ENCODE data around the gene HELT.
"Not testable (repeated sequence)": the region's sequence is repeated elsewhere in the genome, so short reads cannot be mapped to it uniquely, and the experiment has no call there.

HELT gene

DNA sequence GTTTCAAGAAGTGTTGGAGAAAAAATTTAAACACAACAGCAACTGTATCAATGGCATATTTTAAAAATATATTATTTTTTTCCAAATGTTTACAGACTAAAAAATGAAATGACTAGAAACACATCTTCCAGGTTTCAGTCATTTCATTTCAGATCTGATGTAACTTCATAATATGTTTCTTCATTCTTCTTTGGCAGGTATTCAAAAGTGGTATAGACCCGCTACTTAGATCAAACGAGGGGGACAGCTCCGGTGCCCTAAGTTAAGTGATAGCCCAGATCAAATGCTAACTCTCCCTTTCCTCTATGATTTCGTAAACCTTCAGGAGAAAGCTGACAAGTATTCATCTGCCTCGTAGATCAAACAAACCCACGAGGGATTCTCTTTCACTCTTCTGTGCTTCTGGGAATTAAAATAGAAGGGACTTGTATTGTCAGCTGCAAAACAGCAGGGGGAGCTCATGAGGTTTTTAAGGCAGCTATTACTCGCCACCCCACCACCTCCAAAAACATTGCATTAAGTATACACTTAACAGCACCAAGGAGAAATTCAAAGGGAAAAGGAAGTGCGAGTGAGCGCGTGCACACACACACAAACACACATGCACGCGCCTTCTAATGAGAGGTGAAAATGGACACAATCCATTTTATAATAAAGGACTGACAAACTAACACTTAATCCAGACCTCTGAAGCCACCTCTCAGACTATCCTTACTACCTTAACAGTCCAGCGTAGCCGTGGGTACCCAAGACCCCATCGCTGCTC lies 21.4 kb downstream of the HELT start:
- H3K4me3 ChIP-seq (ENCODE audit: low read depth, low read length), result no peak overlapping the region
- peak; percentile 6; the same call in 1 of the 2 replicates for TF ChIP-seq MYC (IDR thresholded peaks at IDR 0.05; ENCODE audit: low read depth, low read length)
- peak; percentile 77 for TF ChIP-seq CTCF (IDR thresholded peaks at IDR 0.05; ENCODE audit: low read depth, low read length)
- TF ChIP-seq, protein P1, sequence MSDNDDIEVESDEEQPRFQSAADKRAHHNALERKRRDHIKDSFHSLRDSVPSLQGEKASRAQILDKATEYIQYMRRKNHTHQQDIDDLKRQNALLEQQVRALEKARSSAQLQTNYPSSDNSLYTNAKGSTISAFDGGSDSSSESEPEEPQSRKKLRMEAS (IDR thresholded peaks at IDR 0.05; ENCODE audit: low read depth, low read length), result no peak; the same call in 1 of the 2 replicates
- no peak for TF ChIP-seq POLR2A (IDR thresholded peaks at IDR 0.05; ENCODE audit: extremely low read depth, insufficient read length)

GRCh38 chr4:185040523-185040922 lies 22.2 kb downstream of the HELT start:
- no peak overlapping the region for H3K4me3 ChIP-seq (ENCODE audit: low read depth, low read length)
- TF ChIP-seq POLR2A (IDR thresholded peaks at IDR 0.05; ENCODE audit: extremely low read depth, insufficient read length), result no peak
- TF ChIP-seq CTCF (IDR thresholded peaks at IDR 0.05; ENCODE audit: low read depth, low read length), result no peak
- TF ChIP-seq, protein P1 (IDR thresholded peaks at IDR 0.05; ENCODE audit: low read depth, low read length), result no peak
- peak; percentile 66 for DNase-seq (ENCODE audit: low read depth)

More for the DNA sequence above, 21.4 kb downstream of the HELT start:
- DNase-seq (ENCODE audit: low read depth), result peak; percentile 86

GRCh38 chr4:185050286-185050685 lies 32.0 kb downstream of the HELT start:
- not testable (repeated sequence) for DNase-seq (ENCODE audit: low read depth); H3K4me3 ChIP-seq (ENCODE audit: low read depth, low read length)

- not testable (repeated sequence) for H3K4me3 ChIP-seq (ENCODE audit: low read depth, low read length); DNase-seq (ENCODE audit: low read depth)
Observed at GRCh38 chr4:185051283-185051682, 33.0 kb downstream of the HELT start.

DNA sequence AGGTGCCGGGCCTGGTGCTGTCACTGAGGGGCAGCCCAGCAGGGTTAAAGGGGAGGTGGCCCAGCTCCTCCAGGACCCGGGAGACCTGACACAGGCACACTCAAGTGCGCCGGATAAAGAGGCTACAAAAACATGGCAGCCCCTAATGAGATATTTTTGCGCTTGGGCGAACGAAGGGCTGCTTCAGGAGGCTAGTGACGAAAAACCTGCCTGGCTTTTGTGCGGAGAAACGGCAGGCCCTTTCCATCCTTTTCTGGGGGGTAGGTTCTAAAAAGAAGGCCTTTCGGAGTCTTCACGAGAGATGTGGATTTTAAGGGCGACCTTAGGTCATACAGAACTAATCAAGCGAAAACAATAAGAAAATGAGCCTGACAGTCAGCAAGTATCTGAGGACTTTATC lies 35.5 kb downstream of the HELT start:
- TF ChIP-seq MYC (IDR thresholded peaks at IDR 0.05; ENCODE audit: low read depth, low read length) (no peak), POLR2A (IDR thresholded peaks at IDR 0.05; ENCODE audit: extremely low read depth, insufficient read length) (no peak), CTCF (IDR thresholded peaks at IDR 0.05; ENCODE audit: low read depth, low read length) (no peak)
- TF ChIP-seq, protein P1 (IDR thresholded peaks at IDR 0.05; ENCODE audit: low read depth, low read length), result no peak
- no peak overlapping the region for H3K4me3 ChIP-seq (ENCODE audit: low read depth, low read length)
- DNase-seq (ENCODE audit: low read depth), result no peak

- TF ChIP-seq, protein P1 (IDR thresholded peaks at IDR 0.05; ENCODE audit: low read depth, low read length), result no peak
- no peak for TF ChIP-seq CTCF (IDR thresholded peaks at IDR 0.05; ENCODE audit: low read depth, low read length)
- no peak for TF ChIP-seq MYC (IDR thresholded peaks at IDR 0.05; ENCODE audit: low read depth, low read length)
- TF ChIP-seq POLR2A (IDR thresholded peaks at IDR 0.05; ENCODE audit: extremely low read depth, insufficient read length), result no peak
- H3K4me3 ChIP-seq (ENCODE audit: low read depth, low read length), result no peak overlapping the region
- DNase-seq (ENCODE audit: low read depth), result no peak
Observed at GRCh38 chr4:185054272-185054671, 36.0 kb downstream of the HELT start.

GRCh38 chr4:185054886-185055285 lies 36.6 kb downstream of the HELT start:
- no peak overlapping the region for H3K4me3 ChIP-seq (ENCODE audit: low read depth, low read length)
- no peak for DNase-seq (ENCODE audit: low read depth)
- no peak for TF ChIP-seq CTCF (IDR thresholded peaks at IDR 0.05; ENCODE audit: low read depth, low read length)
- TF ChIP-seq POLR2A (IDR thresholded peaks at IDR 0.05; ENCODE audit: extremely low read depth, insufficient read length), result no peak
- TF ChIP-seq MYC (IDR thresholded peaks at IDR 0.05; ENCODE audit: low read depth, low read length), result no peak
- TF ChIP-seq, protein P1 (IDR thresholded peaks at IDR 0.05; ENCODE audit: low read depth, low read length), result no peak
